Skin epidermis (tissue), 12 donors: Measurements from ENCODE around the gene UCN2.

Experiments
- H3K27ac ChIP-seq, 21 experiments: fragments of 200-600 bp; sonication (generic) in 11 of 21; one replicate each; pipeline ENCODE4 v1.5.0; 2020; ENCODE audit warnings: mild to moderate bottlenecking in 3 of 21, inconsistent platforms in 2 of 21, moderate library complexity in 2 of 21
- H3K4me3 ChIP-seq, 7 experiments: fragments of 200-600 bp; sonication (generic) in 2 of 7; one replicate each; pipeline ENCODE4 v1.5.0; 2020; ENCODE audit warnings: inconsistent platforms in 2 of 7, mild to moderate bottlenecking in 2 of 7, moderate library complexity in 1 of 7

UCN2 gene, protein sequence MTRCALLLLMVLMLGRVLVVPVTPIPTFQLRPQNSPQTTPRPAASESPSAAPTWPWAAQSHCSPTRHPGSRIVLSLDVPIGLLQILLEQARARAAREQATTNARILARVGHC

GRCh38 chr3:48563382-48563918, at the start of gene UCN2:
UCN2 (minus strand) TSS chr3:48563781; CDS start chr3:48563124, 657 bp downstream.
- Histone ChIP-seq H3K4me3 (no peak within 1 kb of the TSS), H3K27ac (peak within 1 kb of the TSS in 17 of 21 experiments; percentile 12 to 81 (median 50))

GRCh38 chr3:48612309-48612708, 48.7 kb upstream of the UCN2 start:
- H3K4me3 ChIP-seq: no peak overlapping the region
- H3K27ac ChIP-seq: no peak overlapping the region

- Histone ChIP-seq H3K27ac (peak within 1 kb of the TSS; percentile 74 to 98 (median 93)), H3K4me3 (peak within 1 kb of the TSS; percentile 60 to 97 (median 89))
Measured at GRCh38 chr3:48609088-48610005, 45.8 kb upstream of the UCN2 start, which contains the start of gene UQCRC1. UQCRC1 (minus strand) TSS chr3:48609646; CDS start chr3:48609620, 26 bp downstream.

- H3K27ac ChIP-seq: no peak overlapping the region
Measured at GRCh38 chr3:48607519-48607918, 43.9 kb upstream of the UCN2 start.

DNA sequence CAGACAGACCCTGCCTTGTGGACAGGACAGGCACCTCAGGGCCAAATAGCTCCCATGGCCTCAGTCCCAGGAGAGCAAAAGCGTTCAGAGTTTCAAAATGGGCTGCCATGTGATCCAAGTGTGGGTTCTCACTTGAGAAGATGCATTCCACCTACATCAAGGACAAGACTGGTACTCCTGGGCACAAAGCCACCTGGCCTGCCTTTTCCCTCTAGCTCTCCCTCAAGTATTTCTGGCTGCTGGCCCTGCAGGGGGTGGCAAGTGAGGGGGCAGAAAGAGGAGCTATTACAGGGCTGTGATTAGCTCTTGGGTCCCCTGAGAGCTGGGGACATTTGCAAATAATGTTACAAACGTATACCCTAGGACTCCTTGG, 38.0 kb upstream of the UCN2 start:
- peak overlapping the region in 1 of 21 experiments; percentile 3 for H3K27ac ChIP-seq

More at GRCh38 chr3:48607519-48607918, 43.9 kb upstream of the UCN2 start:
- H3K4me3 ChIP-seq: no peak overlapping the region

DNA sequence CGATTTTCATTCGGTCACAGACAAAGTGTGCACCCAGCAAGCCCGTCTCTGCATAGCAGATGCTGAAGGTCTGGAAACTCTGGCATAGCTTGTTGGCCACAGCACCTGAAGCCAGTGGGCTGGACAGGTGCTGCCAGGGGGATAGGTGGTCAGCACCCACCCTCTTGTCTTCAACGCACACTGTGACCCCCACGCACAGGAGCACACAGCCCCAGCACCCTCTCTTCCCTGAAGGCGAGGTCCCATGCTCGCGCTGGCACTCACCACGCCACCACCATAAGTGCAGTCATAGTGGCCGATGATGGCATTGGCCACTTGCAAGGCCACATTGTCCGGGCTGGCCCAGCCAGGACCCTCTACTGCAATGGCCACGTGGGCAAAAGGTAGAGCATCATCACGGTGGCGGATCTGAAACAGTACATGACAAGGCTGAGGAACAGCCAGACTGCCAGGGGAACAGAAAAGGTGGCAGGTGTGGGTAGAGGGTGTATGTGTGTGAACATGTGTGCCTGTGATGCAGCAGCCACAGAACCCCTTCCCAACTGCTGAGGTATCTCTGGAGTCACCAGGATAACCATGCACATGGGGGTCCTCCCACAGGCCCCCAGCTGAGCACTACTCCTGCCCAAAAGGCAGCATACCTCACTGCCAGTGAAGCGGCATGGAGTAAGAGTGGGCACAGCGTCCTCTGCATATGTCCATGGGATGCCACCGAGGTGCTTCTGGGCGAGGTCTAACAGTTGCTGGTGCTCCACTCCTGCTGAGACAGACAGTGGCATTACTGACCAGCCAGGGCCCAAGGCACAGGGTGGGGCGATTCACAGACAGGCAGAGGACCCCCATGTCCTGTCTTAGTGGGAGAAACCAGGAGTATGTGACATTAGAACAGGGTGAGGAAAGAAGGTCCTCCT, 37.4 kb upstream of the UCN2 start:
- peak overlapping the region in 6 of 21 experiments; percentile 3 to 78 (median 56) for H3K27ac ChIP-seq
- no peak overlapping the region for H3K4me3 ChIP-seq

More for the DNA sequence above, 38.0 kb upstream of the UCN2 start:
- H3K4me3 ChIP-seq: no peak overlapping the region

GRCh38 chr3:48599509-48600285, 36.1 kb upstream of the UCN2 start:
- H3K4me3 ChIP-seq: no peak overlapping the region
- H3K27ac ChIP-seq: peak overlapping the region in 15 of 21 experiments; percentile 39 to 95 (median 78)

DNA sequence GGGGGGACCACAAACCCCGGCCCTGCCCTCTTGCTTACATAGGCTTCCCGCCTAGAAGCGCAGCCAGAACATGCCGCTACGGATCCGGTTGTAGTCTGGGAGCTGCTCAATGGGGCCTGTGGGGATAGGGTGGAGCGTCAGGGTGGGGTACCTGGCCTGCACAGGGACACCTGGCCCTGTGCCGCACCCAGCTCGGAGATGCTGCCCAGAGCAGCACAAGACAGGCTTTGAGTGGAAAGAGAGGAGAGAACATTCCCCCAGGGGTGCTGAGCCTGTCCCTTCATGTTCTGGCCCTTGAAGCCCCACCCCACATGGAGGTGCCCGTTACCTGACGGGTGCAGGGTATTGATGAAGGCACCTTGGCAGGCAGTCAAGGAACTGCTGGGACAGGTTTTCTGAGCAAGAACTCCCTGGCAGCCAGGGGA, 35.5 kb upstream of the UCN2 start:
- Histone ChIP-seq H3K4me3 (no peak overlapping the region), H3K27ac (peak overlapping the region in 20 of 21 experiments; percentile 39 to 95 (median 76))

GRCh38 chr3:48598323-48599076, 34.9 kb upstream of the UCN2 start:
- no peak overlapping the region for H3K4me3 ChIP-seq
- peak overlapping the region in 20 of 21 experiments; percentile 39 to 95 (median 76) for H3K27ac ChIP-seq

GRCh38 chr3:48597408-48597800, 33.8 kb upstream of the UCN2 start:
- peak overlapping the region in 20 of 21 experiments; percentile 39 to 95 (median 76) for H3K27ac ChIP-seq

DNA sequence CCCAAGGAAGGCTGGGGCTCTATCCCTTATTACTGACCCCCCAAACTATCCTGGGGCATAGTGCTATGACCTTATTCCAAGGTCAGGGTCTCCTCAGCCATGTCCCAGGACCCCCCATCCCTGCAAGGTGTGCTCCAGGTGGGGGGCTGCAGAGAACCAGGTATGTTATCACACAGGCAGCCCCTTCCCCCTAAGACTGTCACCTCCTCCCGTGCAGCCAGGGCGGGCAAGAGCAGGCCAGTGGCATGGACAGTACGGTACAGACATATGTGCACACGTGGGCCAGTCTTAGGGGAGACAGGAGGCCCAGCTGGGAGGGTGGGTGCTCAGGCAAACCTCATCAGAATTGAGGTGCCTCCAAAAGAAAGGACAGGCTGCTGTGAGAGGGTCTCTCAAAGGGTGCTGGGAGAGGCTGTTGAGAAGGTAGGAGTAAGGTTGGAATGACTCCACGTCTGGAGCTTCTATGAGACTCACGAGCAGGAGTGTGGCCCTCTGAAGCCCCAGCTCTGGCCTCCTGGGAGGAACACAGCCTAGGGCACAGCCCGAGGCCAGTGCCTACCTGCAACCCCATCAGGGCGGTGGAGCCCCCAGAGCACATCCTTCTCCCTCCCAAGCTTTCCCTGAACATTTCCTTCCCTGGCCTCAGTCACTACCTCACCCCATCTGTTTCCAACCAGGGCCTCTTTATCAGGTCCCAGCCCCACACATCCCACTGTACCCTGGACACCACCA, 33.3 kb upstream of the UCN2 start:
- Histone ChIP-seq H3K4me3 (no peak overlapping the region), H3K27ac (peak overlapping the region in 19 of 21 experiments; percentile 39 to 95 (median 83))

More at GRCh38 chr3:48597408-48597800, 33.8 kb upstream of the UCN2 start:
- no peak overlapping the region for H3K4me3 ChIP-seq

DNA sequence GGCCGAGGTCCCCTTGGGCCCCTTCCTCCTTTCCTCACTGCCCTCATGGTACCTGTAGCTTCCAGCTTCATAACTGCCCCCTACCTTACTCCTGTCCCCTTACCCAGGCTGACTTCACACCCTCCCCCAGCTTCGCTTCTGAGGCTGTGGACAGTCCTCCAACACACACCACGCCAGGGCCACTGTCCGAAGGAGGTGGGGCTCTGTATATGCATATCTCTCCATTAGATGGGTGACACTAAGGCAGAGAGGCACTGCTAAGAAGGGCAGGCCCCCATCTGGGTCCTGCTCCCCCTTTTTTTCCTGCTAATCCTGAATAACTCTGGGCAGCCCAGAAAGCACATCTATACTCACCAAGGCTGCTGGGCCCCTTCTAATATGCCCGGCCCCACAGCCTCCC, 32.6 kb upstream of the UCN2 start:
- Histone ChIP-seq H3K4me3 (no peak overlapping the region), H3K27ac (peak overlapping the region in 19 of 21 experiments; percentile 7 to 95 (median 83))

- Histone ChIP-seq H3K27ac (peak overlapping the region in 20 of 21 experiments; percentile 7 to 95 (median 84)), H3K4me3 (peak overlapping the region in 6 of 7 experiments; percentile 35 to 51 (median 50))
Measured at GRCh38 chr3:48595526-48596121, 32.0 kb upstream of the UCN2 start.

DNA sequence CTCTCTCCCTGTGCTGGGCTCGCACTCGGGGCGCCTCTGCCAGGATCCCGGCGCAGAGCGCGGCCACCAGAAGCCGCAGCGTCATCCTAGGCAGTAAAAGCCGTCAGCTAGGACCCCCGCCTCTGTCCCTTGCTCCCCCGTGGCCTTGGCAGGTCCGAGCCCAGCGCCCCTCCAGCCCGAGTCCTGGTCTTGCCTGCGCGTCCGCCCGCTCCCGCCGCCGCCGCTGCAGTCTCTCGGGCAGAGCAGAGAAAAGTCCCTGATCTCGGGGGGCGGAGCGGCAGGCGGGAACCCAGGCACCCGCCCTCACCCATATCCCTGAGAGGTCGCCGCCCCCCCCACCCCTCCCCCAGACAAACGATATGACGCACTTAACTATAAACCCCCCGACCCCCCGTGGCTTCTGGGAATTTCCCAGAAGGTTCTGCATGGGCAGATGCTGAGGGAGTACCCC, 31.5 kb upstream of the UCN2 start, which contains the start of gene COL7A1:
COL7A1 (minus strand) TSS at position 255 of the 451 bp plus-strand sequence; CDS start at position 85, 170 bp downstream.
- Histone ChIP-seq H3K27ac (peak within 1 kb of the TSS in 20 of 21 experiments; percentile 40 to 95 (median 84)), H3K4me3 (peak within 1 kb of the TSS; percentile 35 to 51 (median 49))

DNA sequence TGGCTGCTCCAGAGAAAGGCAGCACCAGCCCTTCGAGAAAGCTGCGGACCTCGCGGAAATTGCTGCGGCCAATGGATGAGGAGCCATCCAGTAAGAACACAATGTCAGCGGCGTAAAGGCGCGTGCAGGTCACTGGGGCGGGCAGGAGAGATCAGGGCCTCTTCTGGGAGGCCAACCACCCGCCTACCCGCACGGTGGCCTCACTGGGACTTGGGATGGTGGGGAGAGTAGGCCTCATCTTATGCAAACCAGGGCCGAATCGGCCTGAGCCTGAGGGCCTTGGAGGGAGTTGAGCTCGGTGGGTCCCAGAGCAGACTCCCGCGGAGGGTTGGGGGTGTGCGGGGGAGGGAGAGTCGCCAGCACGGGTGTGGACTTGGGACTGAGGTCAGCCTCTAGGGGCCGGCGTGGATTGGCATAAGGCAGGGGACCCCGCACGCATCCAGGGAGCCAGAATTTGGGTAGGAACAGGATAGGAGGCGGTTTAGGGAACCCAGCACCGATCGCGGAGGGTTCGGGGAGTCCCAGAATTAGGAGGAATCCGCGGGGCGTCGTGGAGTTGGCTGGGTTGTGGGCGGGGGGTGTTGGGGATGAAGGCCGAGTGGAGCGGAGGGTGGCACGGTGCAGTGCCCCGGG, 31.0 kb upstream of the UCN2 start:
- peak overlapping the region; percentile 35 to 51 (median 49) for H3K4me3 ChIP-seq
- peak overlapping the region in 20 of 21 experiments; percentile 40 to 95 (median 84) for H3K27ac ChIP-seq

GRCh38 chr3:48593337-48593736, 29.8 kb upstream of the UCN2 start:
- Histone ChIP-seq H3K4me3 (peak overlapping the region in 5 of 7 experiments; percentile 35 to 51 (median 49)), H3K27ac (peak overlapping the region in 3 of 21 experiments; percentile 60 to 90 (median 84))
